ENCODE measurements around the gene DISC1.

The DISC1 gene

DNA sequence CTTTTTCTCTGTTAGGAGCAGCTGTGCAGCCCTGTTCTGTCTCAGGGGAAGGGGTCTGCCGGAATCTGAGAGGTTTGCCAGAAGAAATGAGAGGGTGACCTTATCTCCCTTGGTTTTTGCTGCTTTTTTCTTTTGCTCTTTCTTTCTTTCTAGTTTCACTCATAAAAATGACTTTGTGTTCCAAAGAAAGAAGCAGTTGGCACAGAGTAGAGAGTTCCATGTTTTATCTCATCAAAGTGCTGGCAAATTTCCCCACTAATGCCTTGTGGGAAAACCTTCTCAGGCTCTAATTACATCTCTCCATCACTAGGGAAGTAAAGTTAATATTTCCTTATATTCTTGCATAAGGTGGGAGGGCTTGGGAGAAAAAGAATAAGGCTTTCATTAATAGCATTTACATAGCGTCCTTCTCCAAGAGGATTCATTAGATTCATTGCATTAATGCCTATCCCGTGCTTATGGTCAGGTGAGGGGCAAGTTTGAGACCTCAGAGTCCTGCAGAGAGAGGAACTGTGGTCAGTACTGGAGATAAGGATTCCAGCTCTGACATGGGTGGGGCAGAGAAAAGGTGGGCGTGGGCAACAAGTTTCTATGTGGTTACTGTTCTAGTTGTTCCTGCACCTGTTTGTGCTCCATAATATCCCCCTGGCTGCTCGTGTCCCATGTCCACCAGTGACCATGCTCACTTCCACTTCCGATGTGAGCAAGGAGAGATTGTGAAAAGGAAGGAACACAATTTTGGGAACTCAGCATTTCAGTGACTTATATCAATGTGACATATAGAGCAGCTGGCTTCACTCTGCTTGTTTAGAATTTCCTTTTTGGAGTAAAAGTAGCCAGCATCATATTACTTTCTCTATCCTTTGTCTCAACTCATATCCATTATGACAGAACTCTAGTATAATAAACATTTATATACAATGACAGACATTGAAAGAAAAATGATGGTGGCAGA lies 79.5 kb downstream of the DISC1 start:
- no peak overlapping the region for H3K9ac ChIP-seq (ENCODE audit: low read length in 5 of 5)
- H3K9me3 ChIP-seq (ENCODE audit: control insufficient read depth in 5 of 5, low read length in 5 of 5), result no peaks in the 10 kb centered on the region
- peaks cover 0 to 7% (median 3%) of the 10 kb centered on the region in 5 donors for H3K4me1 ChIP-seq (ENCODE audit: control insufficient read depth in 5 of 5, insufficient read depth in 5 of 5, low read length in 5 of 5)
- no peaks in the 10 kb centered on the region for H3K27me3 ChIP-seq (ENCODE audit: control insufficient read depth in 5 of 5, insufficient read depth in 4 of 5, low read length in 5 of 5)
- no peak overlapping the region for H3K4me3 ChIP-seq (ENCODE audit: low read depth in 1 of 5, low read length in 5 of 5)
- no peak overlapping the region for H3K27ac ChIP-seq (ENCODE audit: low read depth, low read length)
- peaks cover 0 to 4% (median 0%) of the 10 kb centered on the region in 5 donors for H3K36me3 ChIP-seq (ENCODE audit: control insufficient read depth in 5 of 5, insufficient read depth in 5 of 5, low read length in 5 of 5)

DNA sequence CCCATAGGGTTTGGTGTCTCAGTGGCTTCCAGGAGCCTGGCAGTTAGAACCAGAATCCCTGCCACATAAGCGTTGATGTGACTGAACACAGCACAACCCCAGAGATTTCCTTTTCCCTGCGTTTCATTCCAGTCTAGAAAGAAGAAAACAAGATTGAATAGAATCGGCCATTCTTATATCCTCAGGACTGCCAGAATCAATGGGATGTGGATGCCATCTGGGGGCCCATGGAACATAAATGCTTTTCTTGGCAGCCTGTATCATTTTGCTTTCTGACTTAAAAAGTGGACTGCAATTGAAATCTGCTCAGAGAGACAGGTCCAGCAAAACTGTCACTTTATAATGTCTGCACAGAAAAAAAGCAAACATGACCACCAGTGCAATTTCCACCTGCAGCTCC lies 80.3 kb downstream of the DISC1 start:
- peaks cover 0 to 4% (median 0%) of the 10 kb centered on the region in 5 donors for H3K36me3 ChIP-seq (ENCODE audit: control insufficient read depth in 5 of 5, insufficient read depth in 5 of 5, low read length in 5 of 5)
- H3K9ac ChIP-seq (ENCODE audit: low read length in 5 of 5), result no peak overlapping the region
- no peak overlapping the region for H3K27ac ChIP-seq (ENCODE audit: low read depth, low read length)

DNA sequence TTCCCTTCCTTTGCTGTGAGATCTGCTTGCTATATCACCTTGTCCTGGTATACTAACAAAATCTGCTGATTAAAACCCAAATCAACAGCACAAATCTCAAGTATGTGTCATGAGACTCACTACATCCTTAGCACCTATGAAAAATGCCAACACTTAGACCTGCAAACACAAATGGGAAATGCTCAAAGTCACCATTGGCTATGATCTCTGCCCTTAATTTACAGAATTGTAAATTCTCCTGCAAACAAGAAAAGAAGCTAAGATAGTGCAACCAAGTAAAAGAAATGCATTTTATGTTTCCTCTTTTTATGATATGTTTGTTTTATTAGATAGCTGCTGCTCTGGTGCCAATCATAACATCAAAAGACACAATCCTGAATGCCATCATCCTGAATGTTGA lies 80.8 kb downstream of the DISC1 start:
- no peak overlapping the region for H3K9ac ChIP-seq (ENCODE audit: low read length in 5 of 5)
- H3K36me3 ChIP-seq (ENCODE audit: control insufficient read depth in 5 of 5, insufficient read depth in 5 of 5, low read length in 5 of 5), result peaks cover 0 to 4% (median 0%) of the 10 kb centered on the region in 5 donors
- H3K9me3 ChIP-seq (ENCODE audit: control insufficient read depth in 5 of 5, low read length in 5 of 5), result no peaks in the 10 kb centered on the region
- peaks cover 0 to 5% (median under 1%) of the 10 kb centered on the region in 5 donors for H3K4me1 ChIP-seq (ENCODE audit: control insufficient read depth in 5 of 5, insufficient read depth in 5 of 5, low read length in 5 of 5)
- H3K27ac ChIP-seq (ENCODE audit: low read depth, low read length), result no peak overlapping the region
- no peak overlapping the region for H3K4me3 ChIP-seq (ENCODE audit: low read depth in 1 of 5, low read length in 5 of 5)
- H3K27me3 ChIP-seq (ENCODE audit: control insufficient read depth in 5 of 5, insufficient read depth in 4 of 5, low read length in 5 of 5), result no peaks in the 10 kb centered on the region

More for the DNA sequence above, 80.3 kb downstream of the DISC1 start:
- Histone ChIP-seq H3K27me3 (ENCODE audit: control insufficient read depth in 5 of 5, insufficient read depth in 4 of 5, low read length in 5 of 5) (no peaks in the 10 kb centered on the region), H3K4me3 (ENCODE audit: low read depth in 1 of 5, low read length in 5 of 5) (no peak overlapping the region), H3K4me1 (ENCODE audit: control insufficient read depth in 5 of 5, insufficient read depth in 5 of 5, low read length in 5 of 5) (peaks cover 0 to 7% (median 3%) of the 10 kb centered on the region in 5 donors), H3K9me3 (ENCODE audit: control insufficient read depth in 5 of 5, low read length in 5 of 5) (no peaks in the 10 kb centered on the region)

DNA sequence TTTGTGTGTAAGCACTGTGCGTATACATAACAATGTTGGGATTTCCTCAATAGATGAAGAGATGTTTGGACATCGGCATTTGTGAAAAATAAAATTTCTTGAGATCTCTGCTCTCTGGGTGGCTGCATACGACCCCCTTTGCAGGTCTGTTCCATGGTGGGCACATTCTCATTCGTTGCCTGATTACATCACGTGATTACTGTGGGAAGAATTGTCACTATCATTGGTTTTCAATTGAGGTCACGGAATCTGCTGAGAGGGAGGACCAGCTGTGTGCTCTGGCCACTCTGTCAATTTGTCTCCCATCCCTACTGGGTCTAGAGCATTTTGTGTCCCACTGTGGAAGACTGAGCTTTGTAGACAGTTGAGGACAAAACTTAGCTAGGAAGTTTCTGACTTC lies 81.8 kb downstream of the DISC1 start:
- H3K4me3 ChIP-seq (ENCODE audit: low read depth in 1 of 5, low read length in 5 of 5), result no peak overlapping the region
- H3K4me1 ChIP-seq (ENCODE audit: control insufficient read depth in 5 of 5, insufficient read depth in 5 of 5, low read length in 5 of 5), result peaks cover 0 to 3% (median 0%) of the 10 kb centered on the region in 5 donors
- peaks cover 0 to 4% (median 0%) of the 10 kb centered on the region in 5 donors for H3K36me3 ChIP-seq (ENCODE audit: control insufficient read depth in 5 of 5, insufficient read depth in 5 of 5, low read length in 5 of 5)
- H3K27me3 ChIP-seq (ENCODE audit: control insufficient read depth in 5 of 5, insufficient read depth in 4 of 5, low read length in 5 of 5), result no peaks in the 10 kb centered on the region
- no peak overlapping the region for H3K27ac ChIP-seq (ENCODE audit: low read depth, low read length)
- H3K9me3 ChIP-seq (ENCODE audit: control insufficient read depth in 5 of 5, low read length in 5 of 5), result no peaks in the 10 kb centered on the region
- H3K9ac ChIP-seq (ENCODE audit: low read length in 5 of 5), result no peak overlapping the region

DNA sequence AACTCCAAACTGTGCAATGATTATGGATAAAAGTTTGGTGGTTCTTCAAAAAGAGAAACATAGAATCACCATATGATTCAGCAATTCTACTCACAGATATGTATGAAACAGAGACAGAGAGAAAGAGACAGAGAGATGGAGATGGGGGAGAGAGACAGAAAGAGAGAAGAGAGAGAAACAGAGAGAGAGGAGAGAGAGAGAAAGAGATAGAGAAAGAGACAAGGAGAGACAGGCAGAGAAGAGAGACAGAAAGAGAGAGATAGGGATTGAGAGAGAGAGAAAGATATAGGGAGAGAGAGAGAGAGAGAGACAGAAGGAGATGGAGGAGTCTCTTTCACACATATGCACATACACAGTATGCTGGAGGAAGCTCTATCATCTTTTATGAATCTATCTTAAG lies 87.8 kb downstream of the DISC1 start:
- Histone ChIP-seq H3K4me3 (ENCODE audit: low read depth in 1 of 5, low read length in 5 of 5) (no peak overlapping the region), H3K27ac (ENCODE audit: low read depth, low read length) (no peak overlapping the region), H3K9ac (ENCODE audit: low read length in 5 of 5) (no peak overlapping the region), H3K4me1 (ENCODE audit: control insufficient read depth in 5 of 5, insufficient read depth in 5 of 5, low read length in 5 of 5) (no peaks in the 10 kb centered on the region), H3K9me3 (ENCODE audit: control insufficient read depth in 5 of 5, low read length in 5 of 5) (no peaks in the 10 kb centered on the region), H3K27me3 (ENCODE audit: control insufficient read depth in 5 of 5, insufficient read depth in 4 of 5, low read length in 5 of 5) (no peaks in the 10 kb centered on the region), H3K36me3 (ENCODE audit: control insufficient read depth in 5 of 5, insufficient read depth in 5 of 5, low read length in 5 of 5) (no peaks in the 10 kb centered on the region)

DNA sequence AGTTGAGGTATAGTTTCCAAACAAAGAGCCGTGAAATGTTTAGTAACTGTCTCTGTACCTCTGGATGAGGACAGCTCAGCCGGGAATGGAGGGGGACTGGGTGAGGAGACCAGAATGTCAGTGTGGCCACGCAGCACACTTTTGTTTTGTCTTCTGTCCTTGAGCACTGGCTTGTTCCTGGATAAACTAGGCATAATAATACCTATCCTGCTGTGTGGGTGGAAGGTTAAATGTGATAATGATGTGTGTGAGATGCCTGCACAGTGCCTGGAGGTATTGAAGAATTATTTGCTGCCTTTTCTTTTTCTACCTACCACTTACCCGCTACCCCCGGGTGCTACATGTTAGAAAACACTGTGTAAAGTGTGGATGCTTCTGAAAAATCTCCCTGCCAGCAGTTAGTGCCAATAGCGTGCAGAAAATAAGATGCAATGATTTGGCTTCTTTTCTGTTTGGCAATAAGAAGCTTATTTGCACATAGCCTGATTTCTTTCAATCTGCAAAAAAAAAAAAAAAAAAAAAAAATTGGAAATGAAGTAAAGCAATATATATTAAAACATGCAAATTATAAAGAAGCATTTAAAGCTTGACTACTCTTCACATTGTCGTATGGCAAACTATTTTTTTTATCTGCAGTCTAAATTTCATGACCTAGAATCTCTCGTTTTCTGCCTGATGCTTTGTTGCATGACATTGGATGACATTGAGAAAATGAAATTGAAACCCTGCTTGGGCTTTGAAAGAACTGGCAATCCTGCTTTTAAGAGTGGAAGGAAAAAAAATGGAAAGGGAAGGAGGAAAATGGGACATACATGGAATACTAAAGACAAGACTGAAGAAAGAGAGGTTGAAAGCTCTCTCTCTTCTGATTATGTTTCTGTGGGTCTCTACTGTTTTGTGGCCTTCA lies 89.5 kb downstream of the DISC1 start:
- Histone ChIP-seq H3K4me3 (ENCODE audit: low read depth in 1 of 5, low read length in 5 of 5) (no peak overlapping the region), H3K36me3 (ENCODE audit: control insufficient read depth in 5 of 5, insufficient read depth in 5 of 5, low read length in 5 of 5) (no peaks in the 10 kb centered on the region), H3K9ac (ENCODE audit: low read length in 5 of 5) (no peak overlapping the region), H3K27ac (ENCODE audit: low read depth, low read length) (no peak overlapping the region), H3K9me3 (ENCODE audit: control insufficient read depth in 5 of 5, low read length in 5 of 5) (no peaks in the 10 kb centered on the region), H3K27me3 (ENCODE audit: control insufficient read depth in 5 of 5, insufficient read depth in 4 of 5, low read length in 5 of 5) (no peaks in the 10 kb centered on the region), H3K4me1 (ENCODE audit: control insufficient read depth in 5 of 5, insufficient read depth in 5 of 5, low read length in 5 of 5) (no peaks in the 10 kb centered on the region)

DNA sequence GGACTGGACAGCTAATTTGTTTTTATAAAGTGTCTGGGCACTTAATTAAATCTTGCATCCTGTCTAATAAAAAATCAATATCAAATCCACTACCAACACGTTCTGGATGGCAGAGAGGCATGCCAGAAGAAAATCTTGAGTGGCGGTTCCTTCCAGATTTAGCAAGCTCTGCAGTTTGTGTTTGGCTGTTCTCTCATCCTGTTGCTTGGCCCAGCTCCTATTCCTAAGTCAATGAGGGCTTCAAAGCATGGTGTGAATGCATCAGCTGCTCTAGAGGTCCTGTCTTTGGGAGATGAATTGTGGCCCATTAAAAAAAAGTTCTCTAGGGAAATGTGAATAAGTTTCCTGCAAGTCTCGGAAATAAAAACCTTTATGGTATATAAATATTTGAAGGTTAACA lies 90.3 kb downstream of the DISC1 start:
- Histone ChIP-seq H3K27me3 (ENCODE audit: control insufficient read depth in 5 of 5, insufficient read depth in 4 of 5, low read length in 5 of 5) (no peaks in the 10 kb centered on the region), H3K4me1 (ENCODE audit: control insufficient read depth in 5 of 5, insufficient read depth in 5 of 5, low read length in 5 of 5) (no peaks in the 10 kb centered on the region), H3K27ac (ENCODE audit: low read depth, low read length) (no peak overlapping the region), H3K9me3 (ENCODE audit: control insufficient read depth in 5 of 5, low read length in 5 of 5) (no peaks in the 10 kb centered on the region), H3K9ac (ENCODE audit: low read length in 5 of 5) (no peak overlapping the region), H3K36me3 (ENCODE audit: control insufficient read depth in 5 of 5, insufficient read depth in 5 of 5, low read length in 5 of 5) (no peaks in the 10 kb centered on the region), H3K4me3 (ENCODE audit: low read depth in 1 of 5, low read length in 5 of 5) (no peak overlapping the region)

DNA sequence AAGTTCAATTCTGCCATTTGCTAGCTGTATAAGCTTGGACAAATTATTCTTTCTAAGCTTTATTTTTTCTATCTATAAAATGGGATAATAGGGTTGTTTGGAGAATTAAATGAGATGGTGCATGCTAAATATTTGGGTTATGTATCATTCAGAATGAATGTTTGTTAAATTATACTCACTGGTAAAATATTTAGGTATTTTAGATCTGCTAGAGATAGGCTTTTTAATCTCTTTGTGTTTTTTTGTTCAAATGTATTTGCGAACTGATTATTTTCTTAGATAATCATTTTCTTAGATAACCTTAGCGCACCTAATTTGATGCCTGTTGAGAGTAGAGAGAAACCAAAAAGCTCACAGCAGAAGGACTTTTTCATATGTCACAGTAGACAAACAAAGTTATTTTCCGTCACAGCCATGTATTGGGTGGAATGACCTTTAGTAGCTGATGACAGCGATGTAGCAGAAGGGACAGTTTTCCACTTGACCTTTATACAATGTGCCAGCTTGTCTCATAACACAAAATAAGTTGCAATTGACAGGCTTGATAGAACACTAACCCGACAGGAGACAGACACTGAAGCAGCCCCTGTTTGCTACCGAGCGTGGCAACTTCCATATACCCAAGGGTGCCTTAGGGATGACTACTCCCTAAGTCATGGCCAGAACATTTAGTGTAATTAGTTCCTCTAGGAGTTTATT lies 93.0 kb downstream of the DISC1 start:
- H3K4me3 ChIP-seq (ENCODE audit: low read depth in 1 of 5, low read length in 5 of 5), result no peak overlapping the region
- no peaks in the 10 kb centered on the region for H3K9me3 ChIP-seq (ENCODE audit: control insufficient read depth in 5 of 5, low read length in 5 of 5)
- no peak overlapping the region for H3K9ac ChIP-seq (ENCODE audit: low read length in 5 of 5)
- no peak overlapping the region for H3K27ac ChIP-seq (ENCODE audit: low read depth, low read length)
- H3K4me1 ChIP-seq (ENCODE audit: control insufficient read depth in 5 of 5, insufficient read depth in 5 of 5, low read length in 5 of 5), result no peaks in the 10 kb centered on the region
- no peaks in the 10 kb centered on the region for H3K27me3 ChIP-seq (ENCODE audit: control insufficient read depth in 5 of 5, insufficient read depth in 4 of 5, low read length in 5 of 5)
- H3K36me3 ChIP-seq (ENCODE audit: control insufficient read depth in 5 of 5, insufficient read depth in 5 of 5, low read length in 5 of 5), result no peaks in the 10 kb centered on the region

DNA sequence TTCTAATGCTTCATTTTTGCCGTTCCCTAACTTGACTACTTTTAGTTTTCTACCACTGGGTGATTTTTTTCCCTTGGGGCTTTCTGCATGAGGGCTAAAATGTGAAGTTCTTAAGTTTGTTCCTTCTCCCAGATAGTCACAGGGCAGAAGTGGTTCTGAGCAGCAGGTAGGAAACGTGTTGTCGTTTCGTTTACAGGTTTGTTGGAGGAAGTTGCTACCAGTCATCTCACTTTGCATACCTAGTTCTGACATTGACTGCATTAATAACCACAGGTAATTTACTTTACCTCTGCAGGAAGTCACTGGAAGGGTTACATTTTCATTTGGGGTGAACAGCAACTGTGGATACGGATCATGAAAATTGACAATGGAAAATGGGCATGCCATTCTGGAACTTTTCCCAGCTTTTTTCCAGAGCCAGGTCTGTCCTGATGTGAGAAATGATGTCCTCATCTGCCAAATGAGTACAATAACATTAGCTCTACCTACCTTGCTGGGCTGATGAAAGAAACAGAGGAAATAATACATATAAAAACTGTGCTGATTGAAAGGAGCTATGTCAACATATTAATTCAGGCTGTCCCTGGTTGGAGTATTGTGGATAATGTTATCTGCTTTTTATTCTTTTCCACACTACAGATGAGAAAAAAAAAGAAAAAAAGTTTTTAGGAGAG lies 94.2 kb downstream of the DISC1 start:
- Histone ChIP-seq H3K27ac (ENCODE audit: low read depth, low read length) (no peak overlapping the region), H3K9ac (ENCODE audit: low read length in 5 of 5) (no peak overlapping the region), H3K4me3 (ENCODE audit: low read depth in 1 of 5, low read length in 5 of 5) (no peak overlapping the region), H3K27me3 (ENCODE audit: control insufficient read depth in 5 of 5, insufficient read depth in 4 of 5, low read length in 5 of 5) (no peaks in the 10 kb centered on the region), H3K36me3 (ENCODE audit: control insufficient read depth in 5 of 5, insufficient read depth in 5 of 5, low read length in 5 of 5) (no peaks in the 10 kb centered on the region), H3K4me1 (ENCODE audit: control insufficient read depth in 5 of 5, insufficient read depth in 5 of 5, low read length in 5 of 5) (peaks cover 0 to 3% (median 0%) of the 10 kb centered on the region in 5 donors), H3K9me3 (ENCODE audit: control insufficient read depth in 5 of 5, low read length in 5 of 5) (no peaks in the 10 kb centered on the region)

Measured in subcutaneous abdominal adipose tissue (tissue), 5 donors.